WTC11 (cell line): ENCODE measurements around the gene MRPS16. TPM values are rescaled to one million over a fixed set of nuclear protein-coding genes. Genes with fewer than 3 reads are reported as not detected.

ENCODE experiments used
- ATAC-seq: fragments of 200-7000 bp; cut with Tn5 transposase; 2 replicates; pipeline ENCODE4 v1.10.0; 2021; ENCODE audit warnings: mild to moderate bottlenecking, moderate library complexity
- CTCF ChIA-PET: fragments of 300-600 bp; sonication (Branson Sonifier 250); formaldehyde crosslinking; loops from one replicate; lab custom pipeline; 2021; ENCODE audit warnings: antibody characterized with exemption; lab: Charles Lee
- POLR2A ChIA-PET: fragments of 350-600 bp; sonication (Branson Sonifier 250); formaldehyde crosslinking; loops from one replicate; lab custom pipeline; 2021; ENCODE audit warnings: antibody characterized with exemption; lab: Charles Lee
- DNase-seq: peaks from one replicate; pipeline ENCODE4 v3.0.0; 2021; ENCODE audit warnings: low spot score
- H3K27ac Mint-ChIP-seq: 2 replicates; pipeline ENCODE4 v1.8.0; 2021; ENCODE audit warnings: mixed read lengths
- H3K27me3 Mint-ChIP-seq: 2 replicates; pipeline ENCODE4 v1.8.0; 2021; ENCODE audit warnings: low read depth, mild to moderate bottlenecking, moderate library complexity, mixed read lengths
- H3K36me3 Mint-ChIP-seq: 2 replicates; pipeline ENCODE4 v1.8.0; 2021; ENCODE audit warnings: mixed read lengths
- H3K4me1 Mint-ChIP-seq: 2 replicates; pipeline ENCODE4 v1.8.0; 2022; ENCODE audit warnings: mixed read lengths
- H3K4me3 Mint-ChIP-seq: 2 replicates; pipeline ENCODE4 v1.8.0; 2021; ENCODE audit warnings: mild to moderate bottlenecking, moderate library complexity, mixed read lengths
- H3K9me3 Mint-ChIP-seq: 2 replicates; pipeline ENCODE4 v1.8.0; 2021; ENCODE audit warnings: mixed read lengths
- ATF3 ChIP-seq: sonication (generic); formaldehyde crosslinking; conservative IDR thresholded peaks from 2 replicates; pipeline ENCODE4 v1.8.1; 2022; ENCODE audit warnings: mild to moderate bottlenecking, missing genetic modification reagents
- CDX4 ChIP-seq: fragments of 250-450 bp; sonication (Bioruptor Pico); IDR thresholded peaks from 2 replicates; pipeline ENCODE4 v1.9.0; 2021; ENCODE audit warnings: moderate library complexity, mild to moderate bottlenecking, inconsistent platforms, borderline replicate concordance
- CREB1 ChIP-seq: sonication (generic); formaldehyde crosslinking; IDR thresholded peaks from 2 replicates; pipeline ENCODE4 v1.8.0; 2023; ENCODE audit warnings: mild to moderate bottlenecking, missing genetic modification reagents
- E2F1 ChIP-seq: sonication (generic); formaldehyde crosslinking; IDR thresholded peaks from 2 replicates; pipeline ENCODE4 v1.8.0; 2022; ENCODE audit warnings: mild to moderate bottlenecking, missing genetic modification reagents
- ETV6 ChIP-seq: sonication (generic); formaldehyde crosslinking; IDR thresholded peaks from 2 replicates; pipeline ENCODE4 v1.8.1; 2022; ENCODE audit warnings: mild to moderate bottlenecking, missing genetic modification reagents
- GABPB1 ChIP-seq: sonication (generic); formaldehyde crosslinking; IDR thresholded peaks from 2 replicates; pipeline ENCODE4 v1.8.1; 2023; ENCODE audit warnings: mild to moderate bottlenecking, missing genetic modification reagents
- GTF2I ChIP-seq: fragments of 250-450 bp; sonication (Bioruptor Pico); conservative IDR thresholded peaks from 2 replicates; pipeline ENCODE4 v1.4.0; 2021; ENCODE audit warnings: mild to moderate bottlenecking
- KAT7 ChIP-seq: sonication (generic); formaldehyde crosslinking; IDR thresholded peaks from 2 replicates; pipeline ENCODE4 v1.8.1; 2023; ENCODE audit warnings: missing genetic modification reagents, mild to moderate bottlenecking, borderline replicate concordance
- MXD4 ChIP-seq: fragments of 250-450 bp; sonication (Bioruptor Pico); IDR thresholded peaks from 2 replicates; pipeline ENCODE4 v1.8.0; 2021; ENCODE audit warnings: mild to moderate bottlenecking, moderate library complexity, borderline replicate concordance
- MYBL2 ChIP-seq: sonication (generic); formaldehyde crosslinking; IDR thresholded peaks from 2 replicates; pipeline ENCODE4 v1.8.1; 2023; ENCODE audit warnings: mild to moderate bottlenecking, moderate library complexity, missing genetic modification reagents
- NFE2L1 ChIP-seq: sonication (generic); formaldehyde crosslinking; IDR thresholded peaks from 2 replicates; pipeline ENCODE4 v1.8.1; 2023; ENCODE audit warnings: missing genetic modification reagents
- NFYB ChIP-seq: sonication (generic); formaldehyde crosslinking; conservative IDR thresholded peaks from 2 replicates; pipeline ENCODE4 v1.8.0; 2022; ENCODE audit warnings: low read depth, missing genetic modification reagents
- PRDM15 ChIP-seq: sonication (generic); formaldehyde crosslinking; IDR thresholded peaks from 2 replicates; pipeline ENCODE4 v1.8.0; 2022; ENCODE audit warnings: missing genetic modification reagents
- PREB ChIP-seq: sonication (generic); formaldehyde crosslinking; IDR thresholded peaks from 2 replicates; pipeline ENCODE4 v1.8.1; 2022; ENCODE audit warnings: mild to moderate bottlenecking, missing genetic modification reagents, moderate library complexity, borderline replicate concordance
- RELA ChIP-seq: sonication (generic); formaldehyde crosslinking; IDR thresholded peaks from 2 replicates; pipeline ENCODE4 v1.8.1; 2022; ENCODE audit warnings: missing genetic modification reagents, mild to moderate bottlenecking, borderline replicate concordance
- SP1 ChIP-seq: sonication (generic); formaldehyde crosslinking; conservative IDR thresholded peaks from 2 replicates; pipeline ENCODE4 v1.8.1; 2022; ENCODE audit warnings: missing genetic modification reagents
- ZBTB21 ChIP-seq: sonication (generic); formaldehyde crosslinking; IDR thresholded peaks from 2 replicates; pipeline ENCODE4 v1.8.1; 2023; ENCODE audit warnings: mild to moderate bottlenecking, missing genetic modification reagents, borderline replicate concordance
- ZNF121 ChIP-seq: sonication (generic); formaldehyde crosslinking; IDR thresholded peaks from 2 replicates; pipeline ENCODE4 v1.8.0; 2023; ENCODE audit warnings: missing genetic modification reagents
- ZNF219 ChIP-seq: sonication (generic); formaldehyde crosslinking; IDR thresholded peaks from 2 replicates; pipeline ENCODE4 v1.8.0; 2023; ENCODE audit warnings: missing genetic modification reagents, mild to moderate bottlenecking, borderline replicate concordance
- ZNF281 ChIP-seq: sonication (generic); formaldehyde crosslinking; IDR thresholded peaks from 2 replicates; pipeline ENCODE4 v1.8.0; 2023; ENCODE audit warnings: mild to moderate bottlenecking, missing genetic modification reagents
- ZNF396 ChIP-seq: fragments of 250-450 bp; sonication (Bioruptor Pico); IDR thresholded peaks from 2 replicates; pipeline ENCODE4 v1.8.0; 2021; ENCODE audit warnings: mild to moderate bottlenecking, moderate library complexity, borderline replicate concordance
- total RNA-seq: library from RNA; stranded (reverse); gene quantifications from 3 replicates; pipeline ENCODE4 v1.2.3, GENCODE V29; 2021

The MRPS16 gene
- total RNA-seq, 1 experiment from 2014 or later, result 157 TPM

- peak; percentile 81; the same call in 1 of the 2 replicates for TF ChIP-seq ZNF281 (CRISPR knock-in tag)
- peak; percentile 90 for TF ChIP-seq KAT7 (CRISPR knock-in tag)
- peak; percentile 91; the same call in 1 of the 2 replicates for TF ChIP-seq MYBL2 (CRISPR knock-in tag)
- no peak for TF ChIP-seq PREB (CRISPR knock-in tag)
- peak; percentile 81 for TF ChIP-seq GABPB1
- peak; percentile 97 for TF ChIP-seq ETV6 (CRISPR knock-in tag)
- peak; percentile 99 for TF ChIP-seq SP1
- TF ChIP-seq E2F1 (CRISPR knock-in tag), result peak; percentile 75; the same call in 1 of the 2 replicates
- TF ChIP-seq, all 79 proteins: peak for 46
These were observed 5.6 kb downstream of the MRPS16 start, which contains the start of gene DNAJC9 (continued) for GRCh38 chr10:73246646-73247508.

GRCh38 chr10:73246322-73246645 lies 6.2 kb downstream of the MRPS16 start:
- peak overlapping the region; percentile 100 for H3K27ac Mint-ChIP-seq
- TF ChIP-seq NFE2L1 (CRISPR knock-in tag) (no peak), ATF3 (CRISPR knock-in tag) (no peak), RELA (CRISPR knock-in tag) (no peak), ZBTB21 (CRISPR knock-in tag) (no peak), CDX4 (CRISPR knock-in tag) (no peak), ZNF219 (CRISPR knock-in tag) (no peak), NFYB (CRISPR knock-in tag) (no peak), ZNF121 (CRISPR knock-in tag) (no peak), ZNF396 (no peak), CREB1 (CRISPR knock-in tag) (no peak), MXD4 (CRISPR knock-in tag) (no peak), GTF2I (no peak), PRDM15 (no peak)
- TF ChIP-seq, all 79 proteins: peak for 0
- Mint-ChIP-seq H3K27me3 (no peaks in the 10 kb centered on the region), H3K4me3 (peak overlapping the region; percentile 94), H3K36me3 (peaks cover 66% of the 10 kb centered on the region), H3K9me3 (no peaks in the 10 kb centered on the region), H3K4me1 (peaks cover 35% of the 10 kb centered on the region)
- no peak for ATAC-seq
- no peak for DNase-seq
- ChIA-PET POLR2A (interaction anchor here (0.6 to 1.5 kb wide), 5 partner anchors 12 to 526 kb away, joined by 3 to 7 read pairs (median 4); a partner anchor contains a TSS), CTCF (interaction anchor here (1.2 to 1.5 kb wide), 4 partner anchors 13 to 152 kb away, joined by 4 to 5 read pairs (median 5); partner anchors contain the start of gene FAM149B1)
